Measurements from ENCODE around the gene PUSL1.

Gene PUSL1

GRCh38 chr1:1356796-1357401 lies 48.5 kb downstream of the PUSL1 start:
- no peak for DNase-seq

GRCh38 chr1:1357871-1358432 lies 49.6 kb downstream of the PUSL1 start:
- no peak for DNase-seq

- no peak for DNase-seq
Measured at GRCh38 chr1:1358433-1359271, 50.3 kb downstream of the PUSL1 start, which contains the start of gene MXRA8. Gene MXRA8, minus strand, starts transcription at chr1:1358555. Its CDS starts 51 bp downstream, at chr1:1358504.

GRCh38 chr1:1359308-1359663 lies 50.9 kb downstream of the PUSL1 start:
- DNase-seq = no peak

GRCh38 chr1:1359664-1360468 lies 51.5 kb downstream of the PUSL1 start:
- no peak for DNase-seq

- DNase-seq = no peak
Measured at GRCh38 chr1:1360506-1361169, 52.2 kb downstream of the PUSL1 start.

All from NCI-H187 treated with DMSO at 0.1 percent for 48 hours (cell line).